Stimulated activated memory B cell treated with anti-CD40 and anti-IgM and Interleukin-4, amounts not matched to agents 10 μg/mL and 1 μg/mL and 100 μg/mL, for 72 hours (primary cell): ENCODE results near the gene AP1S3.
"Not testable (repeated sequence)": the region's sequence is repeated elsewhere in the genome, so short reads cannot be mapped to it uniquely, and the experiment has no call there.

Source experiments
- ATAC-seq: fragments of 150-1000 bp; cut with Tn5 transposase; 2 replicates; pipeline ENCODE4 v1.10.0; 2021
- H3K27ac Mint-ChIP-seq: one replicate; pipeline ENCODE4 v1.8.0; 2022; ENCODE audit warnings: mild to moderate bottlenecking, mixed read lengths
- H3K27me3 Mint-ChIP-seq: one replicate; pipeline ENCODE4 v1.8.0; 2022; ENCODE audit warnings: mixed read lengths
- H3K36me3 Mint-ChIP-seq: one replicate; pipeline ENCODE4 v1.8.0; 2022; ENCODE audit warnings: mixed read lengths
- H3K4me1 Mint-ChIP-seq: one replicate; pipeline ENCODE4 v1.8.0; 2022; ENCODE audit warnings: mixed read lengths
- H3K4me3 Mint-ChIP-seq: one replicate; pipeline ENCODE4 v1.8.0; 2022; ENCODE audit warnings: mild to moderate bottlenecking, moderate library complexity, mixed read lengths
- H3K9me3 Mint-ChIP-seq: one replicate; pipeline ENCODE4 v1.8.0; 2022; ENCODE audit warnings: mixed read lengths

The AP1S3 gene

DNA sequence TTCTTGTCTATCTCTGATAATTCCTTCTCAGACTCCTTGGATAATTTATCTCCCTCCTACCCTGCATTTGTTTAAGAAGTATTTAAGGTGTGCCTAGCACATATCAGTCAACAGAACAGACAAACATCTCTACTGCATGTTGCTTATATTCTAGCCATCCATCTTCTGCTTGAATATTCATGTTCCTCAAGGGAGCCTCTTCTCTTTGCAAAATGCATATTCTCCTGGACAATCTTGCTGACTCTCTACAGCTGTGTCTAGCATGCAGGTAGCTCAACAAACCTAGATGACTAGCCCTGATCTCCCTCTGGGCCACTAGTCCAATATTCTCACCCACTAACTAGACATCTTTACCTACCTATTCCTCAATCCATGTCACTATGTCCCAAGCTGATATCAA, 70.0 kb downstream of the AP1S3 start:
- Mint-ChIP-seq H3K4me1 (peaks cover 7% of the 10 kb centered on the region), H3K4me3 (no peak overlapping the region), H3K27ac (no peak overlapping the region), H3K36me3 (peaks cover 52% of the 10 kb centered on the region), H3K9me3 (peaks cover 5% of the 10 kb centered on the region), H3K27me3 (no peaks in the 10 kb centered on the region)
- ATAC-seq, result no peak

GRCh38 chr2:223765221-223765785, 72.1 kb downstream of the AP1S3 start:
- H3K27ac Mint-ChIP-seq, result no peak overlapping the region
- no peak overlapping the region for H3K4me3 Mint-ChIP-seq
- peaks cover 48% of the 10 kb centered on the region for H3K36me3 Mint-ChIP-seq
- ATAC-seq, result no peak
- H3K4me1 Mint-ChIP-seq, result peaks cover 17% of the 10 kb centered on the region
- peaks cover 5% of the 10 kb centered on the region for H3K9me3 Mint-ChIP-seq
- no peaks in the 10 kb centered on the region for H3K27me3 Mint-ChIP-seq

DNA sequence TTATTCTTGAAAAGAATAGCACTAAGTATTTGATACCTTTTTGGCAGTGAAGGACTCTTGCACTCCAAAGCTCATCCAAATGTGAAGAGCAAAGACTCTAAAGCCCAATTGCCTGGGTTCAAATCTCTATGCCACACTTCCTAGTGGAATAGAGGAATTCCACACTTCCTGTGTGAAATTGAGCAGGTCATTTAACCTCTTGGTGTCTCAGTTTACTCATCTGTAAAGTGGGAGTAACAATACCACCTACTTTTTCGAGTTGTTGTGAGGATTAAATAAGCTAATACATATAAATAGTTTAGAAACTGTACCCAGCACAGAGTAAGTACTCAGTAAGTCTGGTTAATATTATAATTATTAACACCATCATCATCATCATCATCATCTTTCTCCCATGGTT, 72.6 kb downstream of the AP1S3 start:
- no peak overlapping the region for H3K27ac Mint-ChIP-seq
- peaks cover 43% of the 10 kb centered on the region for H3K36me3 Mint-ChIP-seq
- ATAC-seq, result no peak
- peaks cover 17% of the 10 kb centered on the region for H3K4me1 Mint-ChIP-seq
- peaks cover 5% of the 10 kb centered on the region for H3K9me3 Mint-ChIP-seq
- H3K27me3 Mint-ChIP-seq, result no peaks in the 10 kb centered on the region
- H3K4me3 Mint-ChIP-seq, result no peak overlapping the region

GRCh38 chr2:223762853-223763252, 74.5 kb downstream of the AP1S3 start:
- H3K27me3 Mint-ChIP-seq, result no peaks in the 10 kb centered on the region
- H3K4me3 Mint-ChIP-seq, result no peak overlapping the region
- ATAC-seq, result no peak
- H3K4me1 Mint-ChIP-seq, result peaks cover 17% of the 10 kb centered on the region
- peaks cover 5% of the 10 kb centered on the region for H3K9me3 Mint-ChIP-seq
- H3K27ac Mint-ChIP-seq, result no peak overlapping the region
- H3K36me3 Mint-ChIP-seq, result peaks cover 33% of the 10 kb centered on the region

DNA sequence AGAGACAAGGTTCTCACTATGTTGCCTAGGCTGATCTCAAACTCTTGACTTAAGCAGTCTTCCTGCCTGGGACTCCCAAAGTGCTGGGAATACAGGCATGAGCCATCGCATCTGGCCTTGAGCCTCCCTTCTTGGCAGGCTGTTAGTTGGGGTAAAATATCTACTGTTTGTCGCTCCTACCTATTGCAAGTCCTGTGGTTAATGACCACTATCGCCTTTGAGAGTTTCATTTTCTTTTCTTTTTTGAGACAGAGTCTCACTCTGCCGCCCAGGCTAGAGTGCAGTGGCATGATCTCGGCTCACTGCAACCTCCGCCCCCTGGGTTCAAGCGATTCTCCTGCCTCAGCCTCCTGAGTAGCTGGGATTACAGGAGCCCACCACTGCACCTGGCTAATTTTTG, 75.6 kb downstream of the AP1S3 start:
- H3K27ac Mint-ChIP-seq, result peak overlapping the region; percentile 69
- H3K4me1 Mint-ChIP-seq, result peaks cover 17% of the 10 kb centered on the region
- not testable (repeated sequence) for H3K9me3 Mint-ChIP-seq, H3K27me3 Mint-ChIP-seq, H3K4me3 Mint-ChIP-seq
- ATAC-seq, result peak; percentile 47
- peaks cover 22% of the 10 kb centered on the region for H3K36me3 Mint-ChIP-seq

DNA sequence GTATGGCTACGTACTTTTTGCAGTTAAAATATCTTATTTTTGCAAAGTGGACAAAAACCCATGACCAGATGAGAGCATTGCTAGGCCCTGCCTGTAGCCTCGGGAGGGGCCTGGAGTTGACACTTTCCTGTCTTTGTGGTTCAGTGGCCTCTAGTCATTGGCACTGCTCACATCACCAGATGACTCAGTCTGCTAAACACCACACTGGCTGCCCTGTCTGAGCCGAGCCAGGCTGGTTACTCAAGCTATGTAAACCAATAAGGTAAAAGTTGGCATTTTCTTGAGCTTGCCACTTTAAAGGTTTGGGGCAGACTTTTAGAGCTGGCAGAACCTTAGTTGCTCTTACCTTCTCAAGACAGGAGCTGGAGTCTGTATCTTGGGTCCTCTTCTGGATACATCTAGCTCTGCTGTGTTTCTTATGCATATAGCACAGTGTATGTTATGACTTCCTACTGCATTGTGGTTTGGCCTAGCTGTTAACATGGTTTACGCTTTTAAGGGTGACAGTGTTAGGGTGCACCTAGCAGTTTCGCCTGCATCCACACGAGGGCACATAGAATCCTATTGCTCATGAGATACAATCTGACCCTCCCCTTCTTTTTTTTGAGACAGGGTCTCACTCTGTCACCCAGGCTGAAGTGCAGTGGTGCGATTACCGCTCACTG, 76.4 kb downstream of the AP1S3 start:
- peaks cover 21% of the 10 kb centered on the region for H3K4me1 Mint-ChIP-seq
- ATAC-seq, result peak; percentile 78
- H3K9me3 Mint-ChIP-seq, result no peaks in the 10 kb centered on the region
- peaks cover 20% of the 10 kb centered on the region for H3K36me3 Mint-ChIP-seq
- H3K27ac Mint-ChIP-seq, result peak overlapping the region; percentile 69
- no peak overlapping the region for H3K4me3 Mint-ChIP-seq
- H3K27me3 Mint-ChIP-seq, result no peaks in the 10 kb centered on the region

GRCh38 chr2:223759569-223760430, 77.6 kb downstream of the AP1S3 start:
- Mint-ChIP-seq H3K36me3 (peaks cover 18% of the 10 kb centered on the region), H3K9me3 (no peaks in the 10 kb centered on the region), H3K27ac (no peak overlapping the region), H3K27me3 (no peaks in the 10 kb centered on the region), H3K4me1 (peaks cover 22% of the 10 kb centered on the region), H3K4me3 (no peak overlapping the region)
- no peak for ATAC-seq

DNA sequence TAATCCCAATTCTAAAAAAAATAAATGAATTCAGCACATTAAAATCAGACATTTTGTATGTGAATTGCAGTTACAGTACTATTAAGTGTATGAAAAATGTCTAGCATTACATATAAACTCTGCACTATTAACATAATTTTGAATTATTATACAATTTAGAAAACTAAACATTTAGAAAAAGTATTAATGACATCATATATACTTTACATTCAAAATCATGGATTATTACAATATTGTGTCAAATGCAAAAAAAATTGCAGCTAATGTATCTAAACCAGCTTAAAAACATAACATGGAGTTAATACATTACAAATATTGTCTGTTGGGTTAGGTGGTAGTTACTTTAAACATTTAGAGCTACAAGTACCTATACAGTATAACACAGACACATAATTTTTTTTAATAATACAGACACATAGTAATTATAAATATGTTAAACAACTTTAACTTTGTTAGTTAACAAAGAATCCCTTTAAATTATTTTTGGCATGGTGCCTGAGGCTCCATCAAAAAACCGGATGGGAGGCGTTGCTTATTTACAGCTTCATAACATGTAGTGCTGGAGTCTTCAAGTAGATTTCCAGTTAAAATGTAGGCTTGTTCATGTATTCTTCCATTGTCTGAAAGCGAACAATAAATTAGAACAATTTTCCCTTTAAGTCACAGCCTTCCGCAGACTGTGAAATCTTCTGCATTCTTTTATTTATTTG, 79.1 kb downstream of the AP1S3 start:
- Mint-ChIP-seq H3K36me3 (peaks cover 13% of the 10 kb centered on the region), H3K9me3 (no peaks in the 10 kb centered on the region), H3K4me1 (peaks cover 21% of the 10 kb centered on the region), H3K27me3 (no peaks in the 10 kb centered on the region), H3K4me3 (no peak overlapping the region), H3K27ac (no peak overlapping the region)
- ATAC-seq, result no peak

DNA sequence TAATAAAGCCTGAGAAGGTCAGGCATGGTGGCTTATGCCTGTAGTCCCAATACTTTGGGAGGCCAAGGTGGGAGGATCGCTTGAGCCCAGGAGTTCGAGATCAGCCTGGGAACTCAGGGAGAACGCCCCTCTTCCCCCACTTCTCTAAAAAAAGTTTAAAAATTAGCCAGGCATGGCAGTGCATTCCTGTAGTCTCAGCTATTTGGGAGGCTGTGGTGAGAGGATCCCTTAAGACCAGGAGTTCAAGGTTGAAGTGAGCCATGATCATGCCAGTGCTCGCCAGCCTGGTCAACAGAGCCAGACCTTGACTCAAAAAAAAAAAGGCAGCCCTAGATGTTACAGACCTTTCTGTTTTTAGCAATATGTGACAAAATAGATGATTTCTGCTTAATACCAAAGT, 83.4 kb downstream of the AP1S3 start:
- peaks cover 10% of the 10 kb centered on the region for H3K36me3 Mint-ChIP-seq
- no peak overlapping the region for H3K4me3 Mint-ChIP-seq
- H3K4me1 Mint-ChIP-seq, result peaks cover 5% of the 10 kb centered on the region
- H3K27me3 Mint-ChIP-seq, result no peaks in the 10 kb centered on the region
- no peaks in the 10 kb centered on the region for H3K9me3 Mint-ChIP-seq
- H3K27ac Mint-ChIP-seq, result no peak overlapping the region
- no peak for ATAC-seq

DNA sequence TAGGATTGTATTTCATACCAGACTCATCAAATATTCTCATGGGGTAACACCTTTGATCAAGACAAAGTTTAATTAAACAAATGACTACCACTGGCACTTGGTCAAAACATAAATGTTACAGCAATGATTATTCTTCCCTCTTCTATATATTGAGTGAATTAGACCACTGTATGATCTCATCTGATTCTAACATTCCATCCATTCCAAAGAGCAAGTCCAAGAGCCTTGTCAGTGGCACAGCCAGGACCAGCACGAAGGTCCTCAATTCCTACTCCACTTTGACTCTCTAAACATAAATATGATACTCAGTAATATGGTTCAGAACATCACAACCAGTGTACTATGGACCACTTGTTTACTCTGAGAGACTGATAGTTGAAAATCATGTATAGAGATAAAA, 86.4 kb downstream of the AP1S3 start:
- Mint-ChIP-seq H3K36me3 (peaks cover 3% of the 10 kb centered on the region), H3K4me1 (peaks cover 11% of the 10 kb centered on the region), H3K27ac (no peak overlapping the region), H3K4me3 (no peak overlapping the region), H3K27me3 (no peaks in the 10 kb centered on the region), H3K9me3 (peaks cover 5% of the 10 kb centered on the region)
- ATAC-seq, result no peak

DNA sequence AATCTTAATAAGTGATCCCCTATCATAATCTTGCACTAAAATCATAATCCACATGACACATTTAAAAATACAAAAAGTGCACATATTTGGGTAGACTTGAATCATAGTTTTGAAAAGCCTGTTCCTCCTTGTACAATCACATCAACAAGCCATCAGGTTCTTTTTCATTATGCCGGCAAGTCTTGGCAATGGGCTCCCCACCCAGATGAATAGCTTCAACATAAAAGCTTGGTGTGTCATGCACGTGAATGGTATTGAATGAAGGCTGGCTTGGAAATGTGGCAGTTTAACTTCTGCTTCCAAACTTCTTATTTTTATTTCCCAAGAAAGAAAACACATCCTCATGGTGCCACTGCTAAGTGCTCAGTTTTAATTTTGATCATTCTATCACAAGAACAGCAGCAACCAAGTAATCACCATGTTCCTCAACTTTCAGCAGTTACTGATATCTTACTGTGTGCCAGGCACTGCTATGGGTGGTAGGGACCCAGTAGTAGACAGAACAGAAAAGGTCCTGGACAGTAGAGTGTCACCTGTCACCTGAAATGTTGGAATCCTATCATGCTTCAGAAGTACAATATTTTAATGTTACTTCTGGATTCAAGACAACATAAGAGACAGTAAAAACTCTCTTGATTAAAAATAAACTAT, 89.9 kb downstream of the AP1S3 start:
- Mint-ChIP-seq H3K9me3 (peaks cover 5% of the 10 kb centered on the region), H3K4me1 (peaks cover 10% of the 10 kb centered on the region), H3K27me3 (no peaks in the 10 kb centered on the region), H3K27ac (no peak overlapping the region), H3K36me3 (no peaks in the 10 kb centered on the region), H3K4me3 (no peak overlapping the region)
- no peak for ATAC-seq

GRCh38 chr2:223746611-223747010, 90.8 kb downstream of the AP1S3 start:
- Mint-ChIP-seq H3K4me3 (no peak overlapping the region), H3K27ac (no peak overlapping the region), H3K9me3 (peaks cover 5% of the 10 kb centered on the region), H3K27me3 (no peaks in the 10 kb centered on the region), H3K36me3 (no peaks in the 10 kb centered on the region), H3K4me1 (peaks cover 10% of the 10 kb centered on the region)
- no peak for ATAC-seq

- Mint-ChIP-seq H3K27ac (no peak overlapping the region), H3K4me1 (peaks cover 10% of the 10 kb centered on the region), H3K36me3 (no peaks in the 10 kb centered on the region), H3K9me3 (peaks cover 5% of the 10 kb centered on the region), H3K27me3 (no peaks in the 10 kb centered on the region), H3K4me3 (no peak overlapping the region)
- no peak for ATAC-seq
Measured at GRCh38 chr2:223744580-223744979, 92.8 kb downstream of the AP1S3 start.

GRCh38 chr2:223740679-223741078, 96.7 kb downstream of the AP1S3 start:
- Mint-ChIP-seq H3K4me1 (no peaks in the 10 kb centered on the region), H3K9me3 (peaks cover 3% of the 10 kb centered on the region), H3K27me3 (no peaks in the 10 kb centered on the region), H3K4me3 (no peak overlapping the region), H3K36me3 (peaks cover 12% of the 10 kb centered on the region), H3K27ac (no peak overlapping the region)
- no peak for ATAC-seq

GRCh38 chr2:223737207-223737606, 100.2 kb downstream of the AP1S3 start:
- ATAC-seq, result no peak

More at GRCh38 chr2:223737207-223737606, 100.2 kb downstream of the AP1S3 start:
- Mint-ChIP-seq H3K27ac (no peak overlapping the region), H3K9me3 (peaks cover 7% of the 10 kb centered on the region), H3K4me3 (no peak overlapping the region), H3K27me3 (no peaks in the 10 kb centered on the region), H3K36me3 (peaks cover 23% of the 10 kb centered on the region), H3K4me1 (no peaks in the 10 kb centered on the region)
